GM23248 (cell line): Measurements from ENCODE around the gene SH2D5. TPM values are rescaled to one million over a fixed set of nuclear protein-coding genes. Genes with fewer than 3 reads are reported as not detected.

Source experiments
- DNase-seq: peaks from one replicate; pipeline ENCODE4 v3.0.0-alpha.2; 2015
- H2AFZ ChIP-seq: fragments of 200-600 bp; sonication (generic); 2 replicates; pipeline ENCODE4 v1.6.1; 2016; ENCODE audit warnings: antibody characterized with exemption
- H3F3A ChIP-seq: fragments of 200-600 bp; sonication (generic); 2 replicates; pipeline ENCODE4 v1.6.1; 2016; ENCODE audit warnings: mild to moderate bottlenecking, antibody characterized with exemption, mixed run types; ENCODE audit not compliant: insufficient read depth
- H3K27ac ChIP-seq: fragments of 200-600 bp; sonication (generic); 2 replicates; pipeline ENCODE4 v1.5.1; 2016; ENCODE audit warnings: mild to moderate bottlenecking
- H3K27me3 ChIP-seq: fragments of 200-600 bp; sonication (generic); replicated peaks from 2 replicates; pipeline ENCODE4 v1.6.1; 2016; ENCODE audit warnings: mild to moderate bottlenecking; ENCODE audit not compliant: insufficient read depth
- H3K36me3 ChIP-seq: fragments of 200-600 bp; sonication (generic); 2 replicates; pipeline ENCODE4 v1.6.1; 2016; ENCODE audit warnings: low read depth, mild to moderate bottlenecking
- H3K4me1 ChIP-seq: fragments of 200-600 bp; sonication (generic); 2 replicates; pipeline ENCODE4 v1.6.1; 2016; ENCODE audit warnings: mild to moderate bottlenecking; ENCODE audit not compliant: insufficient read depth
- H3K4me2 ChIP-seq: fragments of 200-600 bp; sonication (generic); one replicate; pipeline ENCODE4 v1.6.1; 2016; ENCODE audit warnings: mild to moderate bottlenecking; ENCODE audit not compliant: unreplicated experiment
- H3K4me3 ChIP-seq: fragments of 200-600 bp; sonication (generic); 2 replicates; pipeline ENCODE4 v1.5.1; 2016; ENCODE audit warnings: mild to moderate bottlenecking
- H3K79me2 ChIP-seq: fragments of 200-600 bp; sonication (generic); 2 replicates; pipeline ENCODE4 v1.6.1; 2016; ENCODE audit warnings: mild to moderate bottlenecking; ENCODE audit not compliant: insufficient read depth
- H3K9ac ChIP-seq: fragments of 200-600 bp; sonication (generic); 2 replicates; pipeline ENCODE4 v1.6.1; 2016; ENCODE audit warnings: mild to moderate bottlenecking
- H3K9me2 ChIP-seq: fragments of 200-600 bp; sonication (generic); 2 replicates; pipeline ENCODE4 v1.6.1; 2016; ENCODE audit warnings: mixed run types, mild to moderate bottlenecking, moderate library complexity; ENCODE audit not compliant: insufficient read depth
- H3K9me3 ChIP-seq: fragments of 200-600 bp; sonication (generic); one replicate; pipeline ENCODE4 v1.6.1; 2017; ENCODE audit warnings: low read depth
- H4K20me1 ChIP-seq: fragments of 200-600 bp; sonication (generic); 2 replicates; pipeline ENCODE4 v1.6.0; 2016; ENCODE audit not compliant: insufficient read depth
- EZH2 ChIP-seq: fragments of 200-600 bp; sonication (generic); IDR thresholded peaks from 2 replicates; pipeline ENCODE4 v1.6.1; 2018; ENCODE audit warnings: antibody characterized with exemption, mild to moderate bottlenecking; ENCODE audit not compliant: insufficient read depth, poor library complexity, severe bottlenecking
- EZH2phosphoT487 ChIP-seq: fragments of 200-600 bp; sonication (generic); IDR thresholded peaks from 2 replicates; pipeline ENCODE4 v1.6.1; 2018; ENCODE audit warnings: antibody characterized with exemption, moderate library complexity, mild to moderate bottlenecking, low read depth; ENCODE audit not compliant: insufficient read depth
- WGBS, 2 experiments: methylation state at CpG; one replicate each; pipeline ENCODE4 v1.1.6; 2015 to 2017; ENCODE audit warnings: low lambda C conversion rate in 2 of 2, low coverage in 1 of 2; ENCODE audit errors: missing lambda C conversion rate in 2 of 2; 5-methylcytosine and 5-hydroxymethylcytosine counted together
- in situ Hi-C: fragments of 300-500 bp; cut with MboI; formaldehyde crosslinking; loops from 2 replicates; pipeline ENCODE4 v1.15.0; 2020
- polyA plus RNA-seq: library from polyadenylated mRNA; unstranded; fragments of >200 nt; fragmentation: Nextera tagmentation; extraction: Ambion mirVana; gene quantifications from 2 replicates; pipeline ENCODE4 v1.2.1, GENCODE V29; 2016
- total RNA-seq: library from RNA; depleted of rRNA; stranded (reverse); fragments of >200 nt; shearing (Covaris generic); gene quantifications from 2 replicates; pipeline ENCODE4 v1.2.3, GENCODE V29; 2014; rRNA removed

Gene SH2D5
- total and polyA plus RNA-seq, 2 experiments from 2014 or later = 1.1 to 1.4 TPM

GRCh38 chr1:20672265-20672632 is 60.3 kb downstream of the SH2D5 start:
- H3K9me3 ChIP-seq = no peaks in the 10 kb centered on the region
- no peak overlapping the region for H2AFZ ChIP-seq
- H4K20me1 ChIP-seq = no peaks in the 10 kb centered on the region
- H3K79me2 ChIP-seq = no peaks in the 10 kb centered on the region
- H3K36me3 ChIP-seq = no peaks in the 10 kb centered on the region
- H3K9ac ChIP-seq = no peak overlapping the region
- no peak overlapping the region for H3K4me2 ChIP-seq
- H3K4me3 ChIP-seq = no peak overlapping the region
- H3K27me3 ChIP-seq = no peaks in the 10 kb centered on the region
- H3K4me1 ChIP-seq = no peaks in the 10 kb centered on the region
- H3K9me2 ChIP-seq = no peaks in the 10 kb centered on the region
- no peak overlapping the region for H3K27ac ChIP-seq
- in situ Hi-C loops = no loop called here
- TF ChIP-seq EZH2 (no peak), EZH2phosphoT487 (no peak)
- WGBS, 2 experiments = 46 to 49% methylated on average over 4 of the region's 4 CpGs
- H3F3A ChIP-seq = no peaks in the 10 kb centered on the region
- DNase-seq = no peak

- Histone ChIP-seq H3K9ac (no peak overlapping the region), H3K4me2 (no peak overlapping the region), H3F3A (no peaks in the 10 kb centered on the region), H3K9me2 (no peaks in the 10 kb centered on the region), H3K4me3 (no peak overlapping the region), H2AFZ (no peak overlapping the region), H4K20me1 (no peaks in the 10 kb centered on the region), H3K36me3 (no peaks in the 10 kb centered on the region), H3K27me3 (no peaks in the 10 kb centered on the region), H3K79me2 (no peaks in the 10 kb centered on the region), H3K27ac (no peak overlapping the region), H3K9me3 (no peaks in the 10 kb centered on the region), H3K4me1 (no peaks in the 10 kb centered on the region)
- TF ChIP-seq EZH2phosphoT487 (no peak), EZH2 (no peak)
- in situ Hi-C loops = no loop called here
- WGBS, 2 experiments = 89 to 95% methylated on average over 5 of the region's 5 CpGs
- no peak for DNase-seq
Measured at GRCh38 chr1:20670936-20671335, 61.6 kb downstream of the SH2D5 start.

Other genes with a start within 250 kb of the SH2D5 start
- 37.6 and 38.2 TPM in 2 replicates for gene CAMK2N1, start 246.5 kb downstream of the SH2D5 start, total RNA-seq
- gene CAMK2N1, start 246.5 kb downstream of the SH2D5 start, polyA plus RNA-seq = 28.6 and 28.8 TPM in 2 replicates
- 36.8 and 50.7 TPM in 2 replicates for gene MUL1, start 224.6 kb downstream of the SH2D5 start, total RNA-seq
- 50.6 and 51.0 TPM in 2 replicates for gene MUL1, start 224.6 kb downstream of the SH2D5 start, polyA plus RNA-seq
- 0.11 TPM in 1 of 2 replicates, not detected in the other for gene FAM43B, start 180.1 kb downstream of the SH2D5 start, total RNA-seq
- 0.31 and 0.52 TPM in 2 replicates for gene FAM43B, start 180.1 kb downstream of the SH2D5 start, polyA plus RNA-seq
- 3.0 and 5.9 TPM in 2 replicates for gene CDA, start 143.6 kb downstream of the SH2D5 start, total RNA-seq
- gene CDA, start 143.6 kb downstream of the SH2D5 start, polyA plus RNA-seq = 9.6 and 9.9 TPM in 2 replicates
- 141 and 151 TPM in 2 replicates for gene PINK1, start 99.2 kb downstream of the SH2D5 start, total RNA-seq
- 102 and 104 TPM in 2 replicates for gene PINK1, start 99.2 kb downstream of the SH2D5 start, polyA plus RNA-seq
- gene DDOST, start 71.3 kb downstream of the SH2D5 start, total RNA-seq = 354 and 356 TPM in 2 replicates
- gene DDOST, start 71.3 kb downstream of the SH2D5 start, polyA plus RNA-seq = 348 and 359 TPM in 2 replicates
- 0.11 TPM in 1 of 2 replicates, not detected in the other for gene KIF17, start 14.7 kb downstream of the SH2D5 start, total RNA-seq
- 0.10 and 0.31 TPM in 2 replicates for gene KIF17, start 14.7 kb downstream of the SH2D5 start, polyA plus RNA-seq
- gene HP1BP3, start 54.6 kb upstream of the SH2D5 start, total RNA-seq = 141 and 151 TPM in 2 replicates
- 129 and 138 TPM in 2 replicates for gene HP1BP3, start 54.6 kb upstream of the SH2D5 start, polyA plus RNA-seq